Measurements from ENCODE around the gene ACTA1. TPM values are rescaled to one million over a fixed set of nuclear protein-coding genes. Genes with fewer than 3 reads are reported as not detected.
"Not testable (repeated sequence)": the region's sequence is repeated elsewhere in the genome, so short reads cannot be mapped to it uniquely, and the experiment has no call there.

The ACTA1 gene
- polyA plus RNA-seq (ENCODE audit: insufficient read length in 12 of 12) = over 10,000 TPM in 5 of 12 donors, 1,000 to 10,000 TPM in 7; 3,117 to 18,980 (median 8,257) TPM
- long read RNA-seq, donor 1, partial matches to known transcripts = 0 of 1 reads
- long read RNA-seq, donor 1, other reads (novel, unspliced or antisense) = 0 of 1 reads
- long read RNA-seq, donor 2, transcript ACTA1-202 (7 exons, 1,491 nt) = major isoform, 8,739 of 12,554 reads
- long read RNA-seq, donor 2, partial matches to known transcripts = 3,410 of 12,554 reads
- long read RNA-seq, donor 2, other reads (novel, unspliced or antisense) = 405 of 12,554 reads
- long read RNA-seq, donor 3, transcript ACTA1-202 (7 exons, 1,491 nt) = major isoform, 2,601 of 4,377 reads
- long read RNA-seq, donor 3, partial matches to known transcripts = 1,705 of 4,377 reads
- long read RNA-seq, donor 3, other reads (novel, unspliced or antisense) = 71 of 4,377 reads
- long read RNA-seq, donor 4, transcript ACTA1-202 (7 exons, 1,491 nt) = major isoform, 2,477 of 4,967 reads
- long read RNA-seq, donor 4, partial matches to known transcripts = 2,387 of 4,967 reads
- long read RNA-seq, donor 4, other reads (novel, unspliced or antisense) = 103 of 4,967 reads
- long read RNA-seq, donor 5, transcript ACTA1-202 (7 exons, 1,491 nt) = major isoform, 4,708 of 8,241 reads
- long read RNA-seq, donor 5, partial matches to known transcripts = 3,334 of 8,241 reads
- long read RNA-seq, donor 5, other reads (novel, unspliced or antisense) = 199 of 8,241 reads
- long read RNA-seq, donor 6, transcript ACTA1-202 (7 exons, 1,491 nt) = major isoform, 2,074 of 3,479 reads
- long read RNA-seq, donor 6, partial matches to known transcripts = 1,343 of 3,479 reads
- long read RNA-seq, donor 6, other reads (novel, unspliced or antisense) = 62 of 3,479 reads
- long read RNA-seq, donor 7, transcript ACTA1-202 (7 exons, 1,491 nt) = major isoform, 1,808 of 3,093 reads
- long read RNA-seq, donor 7, partial matches to known transcripts = 1,225 of 3,093 reads
- long read RNA-seq, donor 7, other reads (novel, unspliced or antisense) = 60 of 3,093 reads
- long read RNA-seq, donor 8, transcript ACTA1-202 (7 exons, 1,491 nt) = major isoform, 5,036 of 8,290 reads
- long read RNA-seq, donor 8, partial matches to known transcripts = 3,069 of 8,290 reads
- long read RNA-seq, donor 8, other reads (novel, unspliced or antisense) = 185 of 8,290 reads
- long read RNA-seq, donor 9, transcript ACTA1-202 (7 exons, 1,491 nt) = major isoform, 1,282 of 2,466 reads
- long read RNA-seq, donor 9, partial matches to known transcripts = 1,156 of 2,466 reads
- long read RNA-seq, donor 9, other reads (novel, unspliced or antisense) = 28 of 2,466 reads
- long read RNA-seq, donor 10, transcript ACTA1-202 (7 exons, 1,491 nt) = major isoform, 6,591 of 10,048 reads
- long read RNA-seq, donor 10, partial matches to known transcripts = 3,229 of 10,048 reads
- long read RNA-seq, donor 10, other reads (novel, unspliced or antisense) = 228 of 10,048 reads
- long read RNA-seq, donor 11, transcript ACTA1-202 (7 exons, 1,491 nt) = major isoform, 2,979 of 4,699 reads
- long read RNA-seq, donor 11, partial matches to known transcripts = 1,632 of 4,699 reads
- long read RNA-seq, donor 11, other reads (novel, unspliced or antisense) = 88 of 4,699 reads

GRCh38 chr1:229434005-229434640 lies at the start of gene ACTA1:
ACTA1 (minus strand) TSS chr1:229434094; CDS start chr1:229433115, 979 bp downstream.
- no peak for DNase-seq

GRCh38 chr1:229482511-229482910 lies 48.6 kb upstream of the ACTA1 start:
- DNase-seq = no peak

GRCh38 chr1:229480495-229480894 lies 46.6 kb upstream of the ACTA1 start:
- no peak for DNase-seq

GRCh38 chr1:229479660-229480399 lies 45.9 kb upstream of the ACTA1 start:
- no peak for DNase-seq

- DNase-seq = no peak
Observed at GRCh38 chr1:229478852-229479251, 45.0 kb upstream of the ACTA1 start.

- DNase-seq = not testable (repeated sequence)
Observed at GRCh38 chr1:229475859-229476258, 42.0 kb upstream of the ACTA1 start.

- no peak for DNase-seq
Observed at GRCh38 chr1:229474509-229474908, 40.6 kb upstream of the ACTA1 start.

GRCh38 chr1:229471175-229471574 lies 37.3 kb upstream of the ACTA1 start:
- no peak for DNase-seq

GRCh38 chr1:229470406-229471043 lies 36.6 kb upstream of the ACTA1 start:
- no peak for DNase-seq

GRCh38 chr1:229466887-229467286 lies 33.0 kb upstream of the ACTA1 start:
- no peak for DNase-seq

- no peak for DNase-seq
Observed at GRCh38 chr1:229464672-229465071, 30.8 kb upstream of the ACTA1 start.

GRCh38 chr1:229461032-229461668 lies 27.3 kb upstream of the ACTA1 start:
- DNase-seq = no peak

GRCh38 chr1:229459815-229460214 lies 25.9 kb upstream of the ACTA1 start:
- DNase-seq = no peak

GRCh38 chr1:229457436-229457835 lies 23.5 kb upstream of the ACTA1 start:
- no peak for DNase-seq

- DNase-seq = no peak
Observed at GRCh38 chr1:229456016-229456415, 22.1 kb upstream of the ACTA1 start.

GRCh38 chr1:229454056-229454455 lies 20.2 kb upstream of the ACTA1 start:
- DNase-seq = no peak

GRCh38 chr1:229452956-229453801 lies 19.3 kb upstream of the ACTA1 start:
- no peak for DNase-seq

GRCh38 chr1:229448845-229449244 lies 15.0 kb upstream of the ACTA1 start:
- DNase-seq = no peak
